ENCODE results near the gene ADAMTSL1. TPM values are rescaled to one million over a fixed set of nuclear protein-coding genes. Genes with fewer than 3 reads are reported as not detected.

Gene ADAMTSL1
- total RNA-seq, 1 donor from 2014 or later = 1.6 TPM

GRCh38 chr9:18743421-18743820 lies 269.5 kb downstream of the ADAMTSL1 start:
- TF ChIP-seq CTCF (IDR thresholded peaks at IDR 0.05; ENCODE audit: insufficient read depth, low read length, severe bottlenecking) = no peak
- Histone ChIP-seq H3K4me3 (ENCODE audit: low read depth, low read length) (no peak overlapping the region), H3K27me3 (ENCODE audit: control insufficient read depth, insufficient read depth, low read length) (no peaks in the 10 kb centered on the region), H3K36me3 (ENCODE audit: control insufficient read depth, insufficient read depth, low read length) (no peaks in the 10 kb centered on the region)
- DNase-seq (ENCODE audit: low read depth) (no peak), FAIRE-seq (no peak)

- peak; percentile 12 for DNase-seq (ENCODE audit: low read depth)
- no peak for FAIRE-seq
- Histone ChIP-seq H3K4me3 (ENCODE audit: low read depth, low read length) (no peak overlapping the region), H3K36me3 (ENCODE audit: control insufficient read depth, insufficient read depth, low read length) (no peaks in the 10 kb centered on the region), H3K27me3 (ENCODE audit: control insufficient read depth, insufficient read depth, low read length) (no peaks in the 10 kb centered on the region)
- TF ChIP-seq CTCF (IDR thresholded peaks at IDR 0.05; ENCODE audit: insufficient read depth, low read length, severe bottlenecking) = no peak
These were observed 270.0 kb downstream of the ADAMTSL1 start for GRCh38 chr9:18743971-18744370.

- Histone ChIP-seq H3K27me3 (ENCODE audit: control insufficient read depth, insufficient read depth, low read length) (no peaks in the 10 kb centered on the region), H3K4me3 (ENCODE audit: low read depth, low read length) (no peak overlapping the region), H3K36me3 (ENCODE audit: control insufficient read depth, insufficient read depth, low read length) (no peaks in the 10 kb centered on the region)
- no peak for TF ChIP-seq CTCF (IDR thresholded peaks at IDR 0.05; ENCODE audit: insufficient read depth, low read length, severe bottlenecking)
- no peak for FAIRE-seq
- no peak for DNase-seq (ENCODE audit: low read depth)
These were observed 271.8 kb downstream of the ADAMTSL1 start for GRCh38 chr9:18745710-18746109.

DNA sequence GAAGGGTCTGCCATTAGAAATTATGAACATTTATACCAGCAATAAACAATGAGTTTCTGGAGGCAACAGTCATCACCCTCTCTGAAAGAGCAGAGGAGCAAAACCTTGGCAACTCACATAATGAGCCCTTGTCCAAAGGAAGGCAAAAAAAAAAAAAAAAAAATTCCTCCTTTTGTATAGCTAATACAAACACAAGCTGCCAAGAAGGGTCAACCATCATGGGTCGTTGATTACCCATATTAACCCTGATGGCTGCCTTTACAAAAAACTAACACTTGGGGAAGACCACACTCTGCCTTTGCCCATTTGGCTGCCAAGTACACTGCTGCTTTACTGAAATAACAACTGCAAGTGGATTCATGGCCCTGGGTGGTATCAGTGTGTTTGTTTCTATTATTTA lies 272.7 kb downstream of the ADAMTSL1 start:
- Histone ChIP-seq H3K36me3 (ENCODE audit: control insufficient read depth, insufficient read depth, low read length) (no peaks in the 10 kb centered on the region), H3K27me3 (ENCODE audit: control insufficient read depth, insufficient read depth, low read length) (no peaks in the 10 kb centered on the region), H3K4me3 (ENCODE audit: low read depth, low read length) (no peak overlapping the region)
- FAIRE-seq = no peak
- no peak for DNase-seq (ENCODE audit: low read depth)
- TF ChIP-seq CTCF (IDR thresholded peaks at IDR 0.05; ENCODE audit: insufficient read depth, low read length, severe bottlenecking) = no peak

DNA sequence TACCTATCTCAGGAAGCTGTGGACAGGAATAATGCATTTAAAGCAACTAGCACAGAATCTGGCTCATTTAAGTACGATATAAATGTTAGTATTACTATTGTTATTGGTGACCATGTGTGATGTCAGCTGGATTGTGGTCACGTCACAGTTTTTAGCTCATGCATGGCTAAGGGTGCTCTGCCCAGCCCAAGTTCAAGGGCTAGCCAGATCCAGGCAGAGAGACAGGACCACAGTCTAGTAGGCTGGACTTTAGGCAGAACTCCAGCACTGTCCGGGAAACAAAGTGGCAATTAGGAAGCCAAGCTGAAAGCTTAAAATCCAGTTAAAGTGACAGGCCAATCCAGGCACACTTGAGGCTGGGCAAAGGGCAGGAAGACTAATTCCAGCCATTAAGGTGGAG lies 273.6 kb downstream of the ADAMTSL1 start:
- FAIRE-seq = no peak
- DNase-seq (ENCODE audit: low read depth) = no peak
- TF ChIP-seq CTCF (IDR thresholded peaks at IDR 0.05; ENCODE audit: insufficient read depth, low read length, severe bottlenecking) = no peak

GRCh38 chr9:18748251-18748701 lies 274.3 kb downstream of the ADAMTSL1 start:
- Histone ChIP-seq H3K27me3 (ENCODE audit: control insufficient read depth, insufficient read depth, low read length) (no peaks in the 10 kb centered on the region), H3K36me3 (ENCODE audit: control insufficient read depth, insufficient read depth, low read length) (no peaks in the 10 kb centered on the region), H3K4me3 (ENCODE audit: low read depth, low read length) (no peak overlapping the region)
- TF ChIP-seq CTCF (IDR thresholded peaks at IDR 0.05; ENCODE audit: insufficient read depth, low read length, severe bottlenecking) = no peak
- DNase-seq (ENCODE audit: low read depth) (no peak), FAIRE-seq (no peak)

More for the DNA sequence above, 273.6 kb downstream of the ADAMTSL1 start:
- no peaks in the 10 kb centered on the region for H3K36me3 ChIP-seq (ENCODE audit: control insufficient read depth, insufficient read depth, low read length)
- no peak overlapping the region for H3K4me3 ChIP-seq (ENCODE audit: low read depth, low read length)
- no peaks in the 10 kb centered on the region for H3K27me3 ChIP-seq (ENCODE audit: control insufficient read depth, insufficient read depth, low read length)

Data from bronchial epithelial cell (primary cell).